ENCODE data around the gene HOXB8.

GRCh38 chr17:48570325-48571023 lies 44.6 kb downstream of the HOXB8 start:
- TF ChIP-seq CTCF (IDR thresholded peaks at IDR 0.05; ENCODE audit: poor library complexity), result no peak
- TF ChIP-seq EZH2 (IDR thresholded peaks at IDR 0.05; ENCODE audit: borderline replicate concordance), result peak; percentile 72

All from hepatocyte (in vitro differentiated cells).